Measurements from ENCODE around the gene MSI2. TPM values are rescaled to one million over a fixed set of nuclear protein-coding genes. Genes with fewer than 3 reads are reported as not detected.
A peak's percentile ranks its signal among the peaks of the same experiment; 100 is the strongest.

Gene MSI2
- total RNA-seq, 1 donor from 2014 or later = 23.1 TPM

DNA sequence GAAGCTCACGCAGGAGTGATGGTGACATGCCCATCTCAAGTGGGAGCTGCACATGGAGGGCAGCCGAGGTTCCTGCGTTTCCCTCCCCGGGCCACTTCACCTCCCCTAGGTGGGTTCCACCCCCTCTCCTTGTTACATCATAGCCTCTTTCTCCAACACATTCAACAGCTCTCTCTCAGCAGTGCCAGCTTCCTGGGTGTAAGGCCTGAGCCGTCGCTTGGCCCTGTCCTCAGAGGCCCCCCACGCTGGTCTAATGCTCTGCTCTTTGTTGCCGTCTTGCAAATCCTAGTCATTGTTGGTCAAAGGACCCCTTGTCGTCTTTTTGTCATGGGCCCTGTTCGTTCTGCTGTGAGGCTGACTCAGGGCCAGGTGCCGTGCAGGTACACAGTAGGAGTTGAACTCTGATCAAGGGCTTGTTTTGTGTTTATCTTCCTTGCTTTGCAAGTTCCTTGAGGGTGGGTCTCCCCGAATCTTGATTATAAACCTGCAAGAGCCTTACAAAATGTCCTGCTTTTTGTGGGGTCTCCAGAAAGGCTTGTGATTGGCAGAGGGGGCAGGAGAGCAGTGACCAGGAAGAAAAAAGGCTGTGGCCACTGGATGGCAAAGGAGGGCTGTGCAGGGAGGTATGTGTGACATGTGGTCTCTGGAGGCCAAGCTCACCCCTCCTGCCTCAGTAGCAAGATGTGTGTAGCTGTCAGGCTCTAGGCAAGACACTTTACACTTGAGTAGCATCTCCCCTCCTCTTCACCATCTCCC, 352.2 kb downstream of the MSI2 start:
- TF ChIP-seq, protein P1, sequence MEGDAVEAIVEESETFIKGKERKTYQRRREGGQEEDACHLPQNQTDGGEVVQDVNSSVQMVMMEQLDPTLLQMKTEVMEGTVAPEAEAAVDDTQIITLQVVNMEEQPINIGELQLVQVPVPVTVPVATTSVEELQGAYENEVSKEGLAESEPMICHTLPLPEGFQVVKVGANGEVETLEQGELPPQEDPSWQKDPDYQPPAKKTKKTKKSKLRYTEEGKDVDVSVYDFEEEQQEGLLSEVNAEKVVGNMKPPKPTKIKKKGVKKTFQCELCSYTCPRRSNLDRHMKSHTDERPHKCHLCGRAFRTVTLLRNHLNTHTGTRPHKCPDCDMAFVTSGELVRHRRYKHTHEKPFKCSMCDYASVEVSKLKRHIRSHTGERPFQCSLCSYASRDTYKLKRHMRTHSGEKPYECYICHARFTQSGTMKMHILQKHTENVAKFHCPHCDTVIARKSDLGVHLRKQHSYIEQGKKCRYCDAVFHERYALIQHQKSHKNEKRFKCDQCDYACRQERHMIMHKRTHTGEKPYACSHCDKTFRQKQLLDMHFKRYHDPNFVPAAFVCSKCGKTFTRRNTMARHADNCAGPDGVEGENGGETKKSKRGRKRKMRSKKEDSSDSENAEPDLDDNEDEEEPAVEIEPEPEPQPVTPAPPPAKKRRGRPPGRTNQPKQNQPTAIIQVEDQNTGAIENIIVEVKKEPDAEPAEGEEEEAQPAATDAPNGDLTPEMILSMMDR (IDR thresholded peaks at IDR 0.05) = no peak
- Mint-ChIP-seq H3K4me3 (ENCODE audit: unreplicated experiment) (no peak overlapping the region), H3K4me1 (ENCODE audit: low read depth) (peaks cover 17% of the 10 kb centered on the region), H3K27ac (ENCODE audit: unreplicated experiment) (peak overlapping the region; percentile 27), H3K9me3 (ENCODE audit: low read depth) (no peaks in the 10 kb centered on the region), H3K36me3 (ENCODE audit: low read depth) (no peaks in the 10 kb centered on the region), H3K27me3 (ENCODE audit: low read depth) (no peaks in the 10 kb centered on the region)
- DNase-seq (ENCODE audit: low spot score) = peak; percentile 49

DNA sequence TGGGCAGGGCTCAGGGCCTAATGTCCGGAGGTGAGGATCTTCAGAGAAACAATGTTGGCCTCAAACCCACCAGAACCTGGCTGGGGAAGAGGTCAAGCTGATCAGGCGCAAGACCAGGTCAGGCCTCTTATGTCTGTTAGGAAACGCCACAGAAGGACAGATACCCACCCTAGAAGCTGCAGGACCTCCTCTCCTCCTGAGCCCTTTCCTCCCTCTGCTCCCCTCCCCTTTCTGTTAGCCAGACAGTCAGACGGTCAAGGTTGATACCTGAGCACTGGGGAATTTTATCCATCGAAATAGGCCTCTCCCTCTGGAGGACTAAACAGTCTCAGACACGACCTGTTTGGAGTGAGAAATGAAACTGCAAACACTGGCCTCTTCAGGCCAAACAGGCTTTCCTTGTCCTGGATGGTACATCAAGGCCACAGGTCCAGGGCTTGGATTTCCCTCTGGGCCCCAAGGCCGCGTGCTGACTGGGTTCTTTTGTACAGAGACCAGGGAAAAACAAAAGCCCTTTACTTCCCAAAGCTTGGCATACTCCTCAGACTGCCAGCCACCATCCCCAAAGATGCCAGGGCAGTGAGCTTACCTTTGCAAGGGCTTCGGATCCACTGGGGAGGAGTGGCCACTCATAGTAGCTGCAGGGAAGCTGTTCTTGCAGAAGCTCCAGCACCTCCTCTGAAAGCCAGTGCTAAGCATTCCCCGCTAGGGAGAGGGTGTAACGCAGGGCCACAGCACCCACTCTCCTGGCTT, 353.0 kb downstream of the MSI2 start:
- peak; percentile 50 for DNase-seq (ENCODE audit: low spot score)
- Mint-ChIP-seq H3K4me1 (ENCODE audit: low read depth) (peaks cover 17% of the 10 kb centered on the region), H3K27me3 (ENCODE audit: low read depth) (no peaks in the 10 kb centered on the region), H3K4me3 (ENCODE audit: unreplicated experiment) (no peak overlapping the region), H3K9me3 (ENCODE audit: low read depth) (no peaks in the 10 kb centered on the region), H3K36me3 (ENCODE audit: low read depth) (no peaks in the 10 kb centered on the region), H3K27ac (ENCODE audit: unreplicated experiment) (peak overlapping the region; percentile 27)
- TF ChIP-seq, protein P1 (IDR thresholded peaks at IDR 0.05) = no peak

DNA sequence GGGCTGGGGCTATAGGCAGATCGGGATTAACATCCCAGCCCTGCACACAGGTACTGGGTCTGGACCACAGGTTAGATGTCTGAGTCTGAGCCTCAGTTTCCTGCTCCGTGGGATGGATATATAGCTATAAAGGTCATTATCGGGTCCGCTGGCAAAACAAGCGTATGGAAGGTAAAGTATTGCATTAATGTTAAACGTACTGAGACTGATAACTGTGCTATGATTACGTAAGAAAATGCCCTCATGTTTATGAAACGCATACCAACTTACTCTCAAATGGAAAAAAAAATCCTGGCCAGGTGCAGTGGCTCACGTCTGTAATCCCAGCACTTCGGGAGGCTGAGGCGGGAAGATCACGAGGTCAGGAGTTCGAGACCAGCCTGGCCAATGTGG, 353.6 kb downstream of the MSI2 start:
- Mint-ChIP-seq H3K27ac (ENCODE audit: unreplicated experiment) (no peak overlapping the region), H3K4me3 (ENCODE audit: unreplicated experiment) (no peak overlapping the region), H3K9me3 (ENCODE audit: low read depth) (no peaks in the 10 kb centered on the region), H3K36me3 (ENCODE audit: low read depth) (no peaks in the 10 kb centered on the region), H3K27me3 (ENCODE audit: low read depth) (no peaks in the 10 kb centered on the region), H3K4me1 (ENCODE audit: low read depth) (peaks cover 13% of the 10 kb centered on the region)
- DNase-seq (ENCODE audit: low spot score) = no peak
- TF ChIP-seq, protein P1 (IDR thresholded peaks at IDR 0.05) = no peak

DNA sequence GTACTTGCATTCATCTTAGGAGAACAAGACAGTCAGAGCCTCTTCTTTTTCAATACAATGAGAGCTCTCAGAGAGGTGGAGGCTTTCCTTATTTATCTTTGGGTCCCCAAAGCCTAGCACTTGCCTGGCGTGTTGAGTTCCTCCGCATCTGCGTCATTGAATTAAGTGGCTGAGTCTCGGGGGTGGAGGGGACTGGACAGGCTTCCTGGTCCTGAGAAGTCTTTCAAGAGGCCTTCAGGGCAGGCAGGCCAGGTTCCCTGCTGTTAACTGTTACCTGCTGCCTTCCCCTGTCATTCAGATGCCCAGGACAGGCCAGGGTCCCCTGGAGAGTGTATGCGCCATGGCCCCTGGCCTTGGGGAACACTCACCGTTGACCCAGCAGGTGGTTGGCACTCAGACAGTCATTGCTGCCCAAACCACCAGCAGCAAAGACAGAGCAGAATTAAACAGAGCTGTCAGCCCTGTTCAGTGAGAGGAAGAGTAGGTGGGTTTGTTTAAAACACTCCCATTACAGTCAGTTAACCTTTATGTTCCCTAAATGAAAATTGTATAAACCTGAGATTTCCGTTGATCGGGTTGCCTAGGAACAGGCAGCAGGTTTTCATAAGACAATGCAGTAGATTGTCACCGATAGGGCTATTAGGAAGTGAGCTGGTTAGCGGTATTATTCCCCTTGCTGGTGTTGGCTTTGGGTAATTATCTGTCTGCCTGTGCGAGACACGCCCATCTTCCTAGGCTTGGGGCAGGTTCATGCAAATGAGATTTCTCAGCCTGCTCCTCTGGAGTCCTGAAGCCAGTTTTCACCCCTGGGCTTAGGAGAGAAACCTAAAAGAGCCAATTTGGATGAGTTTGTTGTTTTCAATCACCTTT, 356.1 kb downstream of the MSI2 start:
- no peak overlapping the region for H3K27ac Mint-ChIP-seq (ENCODE audit: unreplicated experiment)
- no peak overlapping the region for H3K4me3 Mint-ChIP-seq (ENCODE audit: unreplicated experiment)
- H3K4me1 Mint-ChIP-seq (ENCODE audit: low read depth) = no peaks in the 10 kb centered on the region

More for the DNA sequence above, 356.1 kb downstream of the MSI2 start:
- TF ChIP-seq, protein P1 (IDR thresholded peaks at IDR 0.05) = no peak
- peaks cover 3% of the 10 kb centered on the region for H3K36me3 Mint-ChIP-seq (ENCODE audit: low read depth)
- no peak for DNase-seq (ENCODE audit: low spot score)
- peaks cover 4% of the 10 kb centered on the region for H3K9me3 Mint-ChIP-seq (ENCODE audit: low read depth)
- H3K27me3 Mint-ChIP-seq (ENCODE audit: low read depth) = no peaks in the 10 kb centered on the region

Measured in chondrocyte (in vitro differentiated cells).